GM19467 (cell line): ENCODE measurements around the gene DNMT3A.

Source experiments
- ATAC-seq: cut with Tn5 transposase; IDR thresholded peaks from one replicate; pipeline ENCODE4 v1.9.1; 2021; ENCODE audit warnings: mild to moderate bottlenecking, moderate library complexity; ENCODE audit not compliant: unreplicated experiment

Gene DNMT3A

DNA sequence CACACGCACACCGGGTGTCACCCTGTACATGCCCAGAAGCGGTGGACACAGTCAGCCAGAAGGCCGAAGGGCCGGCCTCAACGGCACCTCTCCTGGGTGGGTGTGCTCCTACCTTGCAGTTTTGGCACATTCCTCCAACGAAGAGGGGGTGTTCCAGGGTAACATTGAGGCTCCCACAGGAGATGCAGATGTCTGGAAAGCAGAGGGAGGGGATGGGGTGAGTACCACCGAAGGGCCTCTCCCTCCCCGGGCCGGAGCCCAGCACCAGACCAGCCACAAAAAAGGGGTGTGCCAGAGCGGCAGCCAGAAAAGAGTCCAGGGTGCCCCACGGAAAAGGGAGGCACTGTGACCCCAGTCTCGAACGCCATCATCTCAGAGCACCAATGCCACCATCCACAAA lies 96.6 kb downstream of the DNMT3A start:
- no peak for ATAC-seq

DNA sequence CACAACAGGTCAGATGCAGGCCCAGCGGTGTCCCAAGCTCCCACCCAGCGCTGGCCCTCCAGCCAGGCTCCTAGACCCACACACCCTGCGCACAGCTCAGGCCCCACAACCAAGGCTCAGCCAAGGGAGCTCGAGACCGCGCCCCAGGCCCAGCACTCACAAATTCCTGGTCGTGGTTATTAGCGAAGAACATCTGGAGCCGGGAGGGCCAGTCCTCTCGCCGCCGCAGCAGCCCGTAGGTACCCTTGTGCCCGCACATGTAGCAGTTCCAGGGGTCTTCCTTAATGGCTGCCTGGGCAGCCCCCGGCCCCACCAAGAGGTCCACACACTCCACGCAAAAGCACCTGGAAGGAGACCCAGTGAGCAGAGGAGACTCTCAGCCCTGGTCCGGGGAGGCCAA lies 97.7 kb downstream of the DNMT3A start:
- ATAC-seq, result no peak

DNA sequence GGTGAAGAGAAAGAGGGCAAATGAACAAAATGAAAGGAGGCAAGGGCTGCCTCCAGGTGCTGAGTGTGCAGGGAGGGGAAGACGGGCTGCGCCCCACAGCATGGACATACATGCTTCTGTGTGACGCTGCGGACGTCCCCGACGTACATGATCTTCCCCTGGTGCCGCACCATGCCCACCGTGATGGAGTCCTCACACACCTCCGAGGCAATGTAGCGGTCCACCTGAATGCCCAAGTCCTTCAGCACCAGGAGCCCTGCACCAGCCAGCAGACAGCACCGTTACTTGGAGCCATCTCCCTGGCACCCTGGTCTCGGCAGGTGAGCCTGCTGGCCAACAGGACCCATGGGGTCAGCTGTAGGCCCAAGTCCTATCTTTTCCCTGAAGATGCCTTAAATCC lies 100.3 kb downstream of the DNMT3A start:
- no peak for ATAC-seq

DNA sequence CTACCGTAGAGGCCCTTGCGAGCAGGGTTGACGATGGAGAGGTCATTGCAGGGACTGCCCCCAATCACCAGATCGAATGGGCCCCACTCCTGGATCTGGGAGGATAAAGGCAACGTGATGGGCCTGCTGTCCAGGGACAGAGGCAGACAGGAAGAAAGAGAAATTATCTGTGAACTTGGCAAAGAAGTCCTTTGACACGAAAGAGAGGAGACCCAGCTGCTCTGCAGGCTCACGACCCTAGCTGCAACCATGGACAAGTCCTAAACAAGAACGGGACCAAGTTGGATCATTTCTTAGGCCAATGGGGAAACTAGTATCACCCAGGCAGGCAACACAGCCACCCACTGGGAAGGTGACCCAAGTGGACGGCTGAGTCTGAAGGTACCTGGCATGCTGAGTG lies 101.1 kb downstream of the DNMT3A start:
- ATAC-seq, result no peak

DNA sequence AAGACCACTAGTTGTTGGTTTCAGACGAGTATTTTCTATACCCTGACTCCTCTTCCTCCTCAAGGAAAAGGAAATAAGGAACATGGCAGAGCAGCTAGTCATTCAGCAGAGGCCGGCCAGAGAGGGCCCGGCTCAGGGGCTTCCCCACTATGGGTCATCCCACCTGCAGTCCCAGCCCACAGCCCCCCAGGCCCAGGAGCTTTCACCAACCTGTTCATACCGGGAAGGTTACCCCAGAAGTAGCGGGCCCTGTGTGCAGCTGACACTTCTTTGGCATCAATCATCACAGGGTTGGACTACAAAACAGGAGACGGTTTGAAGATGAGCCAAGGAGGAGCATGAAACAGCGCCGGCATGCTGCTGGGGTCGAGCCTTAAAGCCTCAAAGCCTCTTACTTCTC lies 102.8 kb downstream of the DNMT3A start:
- no peak for ATAC-seq

DNA sequence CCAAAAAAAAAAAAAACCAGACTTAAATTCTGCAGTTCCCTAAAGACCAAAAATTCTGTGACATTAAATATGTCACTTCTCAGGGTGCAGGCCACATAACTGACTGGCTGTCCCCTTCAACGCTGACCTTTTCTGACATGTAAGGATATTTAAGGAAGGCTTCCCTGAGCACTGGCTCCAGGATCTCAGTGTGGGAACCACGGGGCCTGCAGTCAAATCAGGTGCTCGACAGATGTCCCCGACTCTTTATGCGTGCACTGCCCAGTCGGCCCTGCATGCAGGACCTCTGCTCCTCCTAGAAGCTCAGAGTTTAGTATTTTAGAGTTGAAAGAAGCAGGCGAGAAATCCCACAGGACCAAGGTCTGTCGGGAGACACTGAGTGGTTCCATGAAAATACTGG lies 104.0 kb downstream of the DNMT3A start:
- ATAC-seq, result no peak

DNA sequence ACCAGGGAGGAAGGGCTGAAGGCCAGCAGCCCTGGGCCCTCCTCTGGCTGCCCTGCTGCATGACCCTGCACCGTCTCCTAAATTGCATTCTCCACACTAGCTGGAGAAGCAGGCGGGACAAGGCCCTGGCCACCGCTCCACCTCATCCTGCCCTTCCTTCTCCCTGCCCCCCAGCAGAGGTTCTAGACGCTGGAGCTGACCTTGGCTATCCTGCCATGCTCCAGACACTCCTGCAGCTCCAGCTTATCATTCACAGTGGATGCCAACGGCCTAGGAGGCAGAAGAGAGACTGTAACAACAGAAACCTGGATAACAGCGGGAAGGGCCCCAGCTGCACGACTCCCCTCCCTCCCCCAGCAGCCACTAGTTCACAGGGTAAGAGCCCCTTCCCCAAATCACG lies 105.0 kb downstream of the DNMT3A start:
- no peak for ATAC-seq

DNA sequence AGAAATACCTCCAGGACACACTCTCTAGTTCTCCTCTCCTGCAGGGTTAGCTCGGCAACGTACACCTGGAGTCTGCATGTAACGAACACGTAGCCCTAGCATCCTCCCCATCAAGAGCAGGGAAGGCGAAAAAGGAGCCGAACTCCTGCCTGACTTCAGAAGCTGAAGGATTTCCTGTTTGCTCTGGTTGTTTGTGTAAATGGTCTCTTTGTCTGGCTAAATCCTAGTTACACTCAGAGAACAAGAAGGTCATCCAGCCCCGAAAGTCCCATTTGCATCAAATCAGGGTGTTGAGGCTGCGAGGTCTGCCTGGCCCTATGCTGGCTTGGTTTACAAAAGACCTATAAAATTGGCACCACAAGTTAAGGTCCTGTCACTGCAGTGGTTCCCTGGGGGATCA lies 107.0 kb downstream of the DNMT3A start:
- no peak for ATAC-seq

DNA sequence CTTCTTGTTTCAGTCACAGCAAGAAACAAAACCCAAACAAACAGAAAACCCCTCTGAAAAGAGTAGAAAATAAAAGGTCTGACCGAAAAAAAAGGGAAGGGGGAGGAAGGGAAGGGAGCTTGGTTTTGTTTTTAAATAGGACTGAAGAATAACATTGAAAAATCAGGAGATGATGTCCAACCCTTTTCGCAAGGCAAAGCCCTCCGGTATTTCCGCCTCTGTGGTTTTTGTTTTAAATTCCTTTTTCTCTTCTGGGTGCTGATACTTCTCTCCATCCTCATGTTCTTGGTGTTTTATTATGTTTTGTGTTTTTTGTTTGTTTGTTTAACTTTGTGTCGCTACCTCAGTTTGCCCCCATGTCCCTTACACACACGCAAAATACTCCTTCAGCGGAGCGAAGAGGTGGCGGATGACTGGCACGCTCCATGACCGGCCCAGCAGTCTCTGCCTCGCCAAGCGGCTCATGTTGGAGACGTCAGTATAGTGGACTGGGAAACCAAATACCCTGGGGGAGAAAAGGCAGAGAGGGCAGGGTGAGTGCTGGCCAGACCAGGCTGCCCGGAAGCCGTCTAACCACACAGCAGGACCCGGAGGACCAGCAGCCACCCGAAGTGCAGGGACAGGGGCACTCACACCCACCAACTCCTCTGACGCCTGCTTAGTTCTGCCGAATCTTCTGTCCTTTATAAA lies 107.7 kb downstream of the DNMT3A start:
- no peak for ATAC-seq

DNA sequence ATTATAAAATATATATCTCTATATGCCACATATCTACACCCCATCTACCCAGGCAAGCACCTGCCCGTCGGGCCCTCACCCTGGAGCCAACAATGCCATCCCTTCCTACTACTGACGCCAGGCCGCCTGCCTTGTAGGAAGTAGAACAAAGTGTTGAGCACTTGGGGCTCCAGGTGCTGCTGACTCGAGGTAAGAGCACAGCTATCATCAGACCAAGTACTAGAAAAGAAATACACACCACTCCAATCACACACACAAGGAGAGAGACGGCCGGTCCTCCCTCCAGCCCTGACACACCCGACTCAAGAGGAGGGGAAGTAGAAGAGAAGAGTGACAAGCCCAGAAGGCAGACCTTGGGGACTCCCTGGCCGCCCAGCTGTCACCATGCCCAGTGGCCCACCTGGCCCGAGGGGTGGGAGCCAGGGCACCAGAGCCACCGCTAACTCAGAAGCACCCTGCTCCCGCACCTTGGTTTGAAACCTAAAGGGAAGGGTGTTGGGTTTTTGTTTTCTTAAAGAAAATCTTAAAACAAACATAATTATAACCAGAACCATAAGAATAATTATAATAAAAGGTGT lies 109.4 kb downstream of the DNMT3A start:
- ATAC-seq, result no peak

DNA sequence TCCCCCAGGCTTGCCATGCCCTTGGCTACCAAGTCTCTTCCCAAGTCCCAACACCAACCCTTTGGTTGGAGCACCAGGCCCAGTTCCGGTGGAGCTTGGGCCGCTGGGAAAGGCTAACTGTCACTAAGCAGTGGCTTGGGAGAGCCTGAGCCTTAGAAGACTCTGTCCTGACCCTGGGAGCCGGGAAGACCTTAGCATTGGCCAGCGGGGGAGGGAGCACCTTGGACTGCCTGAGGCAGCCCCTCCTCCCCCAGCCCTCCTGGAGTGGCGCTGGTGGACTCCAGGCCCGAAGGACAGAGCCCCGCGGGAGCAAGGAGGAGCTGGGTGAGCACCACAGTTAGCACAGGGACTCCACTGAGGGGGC lies 110.8 kb downstream of the DNMT3A start:
- ATAC-seq, result no peak

DNA sequence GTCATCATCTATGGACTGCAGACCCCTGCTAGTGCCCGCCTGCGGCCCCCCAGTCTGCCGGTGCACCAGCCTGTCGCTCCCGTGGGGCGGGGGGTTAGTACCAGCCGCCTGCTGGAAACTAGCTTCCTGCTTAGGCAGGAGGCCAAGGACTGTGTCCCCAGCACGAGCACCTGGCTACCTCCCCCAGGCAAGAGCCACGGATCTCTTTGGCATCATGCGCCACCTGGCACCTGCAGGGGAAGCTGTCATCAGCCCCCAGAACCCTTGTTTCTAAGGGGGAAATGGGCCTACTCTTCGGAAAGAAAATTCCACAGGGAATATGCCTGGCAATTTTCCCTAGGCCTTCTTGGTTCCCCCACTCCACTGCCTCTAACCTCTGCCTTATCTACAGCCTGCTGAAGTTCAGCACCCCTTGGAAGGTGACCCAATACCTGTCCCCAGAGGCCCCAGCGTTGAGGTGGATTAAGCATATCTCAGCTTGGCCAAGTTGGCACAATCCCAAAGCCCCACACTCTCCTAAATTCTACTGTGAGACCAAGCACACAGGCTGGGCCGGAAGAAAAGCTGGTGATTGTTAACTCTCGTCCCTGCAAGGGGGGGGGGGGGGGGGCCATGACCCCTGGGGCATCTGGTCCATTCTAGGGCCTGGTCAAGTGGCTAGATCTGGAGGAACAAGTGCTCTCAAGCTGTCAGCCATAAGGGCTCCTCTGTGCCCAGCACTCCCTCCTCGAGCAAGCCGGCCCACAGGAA lies 111.4 kb downstream of the DNMT3A start:
- no peak for ATAC-seq

DNA sequence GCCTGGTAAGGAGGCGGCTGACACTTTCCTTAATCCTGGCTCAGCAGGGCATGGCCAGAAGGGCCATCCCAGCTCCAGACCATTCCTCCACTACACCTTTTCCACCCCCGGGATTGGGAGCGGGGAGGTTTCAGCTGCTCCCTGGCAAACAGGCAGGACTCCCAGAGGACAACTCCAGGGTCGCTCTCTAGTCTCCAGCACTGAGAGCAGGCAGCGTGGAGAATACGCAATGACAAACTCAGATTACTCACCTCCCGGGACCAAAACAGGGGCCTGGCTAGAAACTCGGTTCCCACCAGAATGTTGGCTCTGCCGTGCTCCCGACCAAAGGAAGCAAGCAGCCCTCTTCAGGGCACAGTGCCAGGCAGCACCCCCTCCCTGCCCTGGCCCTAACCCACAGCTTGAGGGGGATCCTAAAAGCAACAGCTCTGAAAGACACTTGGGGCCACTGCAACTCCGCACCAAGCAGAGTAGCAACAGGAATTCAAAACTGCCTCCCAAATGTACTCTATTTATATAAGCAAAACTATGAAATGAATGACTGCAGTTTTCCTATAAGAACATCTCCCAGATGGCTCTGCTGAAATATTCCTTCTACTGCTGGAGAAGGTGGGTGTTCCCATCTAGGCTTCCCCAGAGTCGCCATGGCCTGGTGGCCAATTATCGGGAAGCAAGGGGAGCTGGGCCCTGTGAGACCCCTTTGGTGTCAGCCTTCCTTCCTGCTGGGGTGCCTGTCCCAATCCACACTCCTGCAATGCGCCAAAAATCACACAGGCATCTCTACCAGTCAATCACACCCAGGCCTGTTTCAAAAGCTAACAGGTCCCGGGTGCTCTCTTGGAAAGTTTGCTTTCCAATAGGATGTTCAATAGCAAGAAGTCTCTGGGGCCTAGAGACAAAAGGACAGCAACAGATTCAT lies 112.2 kb downstream of the DNMT3A start:
- ATAC-seq, result no peak

DNA sequence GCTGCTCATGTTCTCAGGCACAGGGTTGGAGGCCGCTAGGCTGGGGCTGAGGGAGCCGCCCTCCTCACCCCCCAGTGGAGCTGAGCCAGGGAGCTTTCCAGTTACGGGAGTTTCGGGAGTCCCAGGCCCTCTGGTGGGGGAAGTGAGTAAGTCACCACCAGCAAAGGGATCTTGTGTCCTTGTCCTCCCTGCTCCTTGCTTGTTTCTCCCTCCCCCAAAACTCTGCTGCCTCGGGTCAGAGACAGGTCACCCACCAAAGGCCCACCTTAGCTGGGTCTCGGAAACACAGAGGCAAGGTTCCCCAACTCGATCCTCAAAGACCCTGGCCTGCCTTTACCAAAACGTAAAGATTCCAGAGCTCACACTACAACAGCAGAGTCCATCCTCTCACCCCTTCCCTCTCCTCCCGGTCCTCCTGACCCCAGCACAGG lies 112.9 kb downstream of the DNMT3A start:
- ATAC-seq, result no peak

DNA sequence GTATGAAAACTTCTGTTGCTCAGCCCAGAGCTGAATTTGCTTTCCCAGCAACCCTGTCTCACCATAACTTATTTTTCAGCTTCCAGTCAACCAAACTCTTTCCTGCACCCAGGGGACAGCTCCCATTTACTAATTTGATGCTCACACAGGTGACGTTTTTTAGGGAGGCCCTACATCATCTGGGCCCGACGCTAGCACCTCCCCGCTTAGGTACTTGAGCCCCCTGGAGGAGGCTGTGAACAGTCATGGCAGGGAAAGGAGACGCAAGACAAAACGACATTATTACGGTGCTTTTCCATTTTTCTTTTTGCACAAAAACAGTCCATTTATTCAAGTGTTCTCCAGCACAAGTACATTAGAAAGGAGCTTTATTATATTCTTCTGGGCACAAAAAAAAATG lies 114.1 kb downstream of the DNMT3A start:
- no peak for ATAC-seq

DNA sequence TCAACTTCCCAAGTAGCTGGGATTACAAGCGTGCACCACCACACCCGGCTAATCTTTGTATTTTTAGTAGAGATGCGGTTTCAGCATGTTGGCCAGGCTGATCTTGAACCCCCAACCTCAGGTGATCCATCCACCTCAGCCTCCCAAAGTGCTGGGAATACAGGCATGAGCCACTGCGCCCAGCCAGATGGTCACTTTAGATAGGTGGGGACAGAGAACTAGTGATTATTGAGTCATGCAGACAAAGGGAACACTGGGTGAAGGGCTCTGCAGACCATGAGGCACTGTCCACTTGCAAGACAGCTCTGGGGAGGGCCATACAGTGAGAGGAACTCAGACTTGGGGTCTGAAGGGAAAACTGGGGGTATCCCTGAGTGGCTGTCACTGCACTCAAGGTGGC lies 114.9 kb downstream of the DNMT3A start:
- no peak for ATAC-seq

DNA sequence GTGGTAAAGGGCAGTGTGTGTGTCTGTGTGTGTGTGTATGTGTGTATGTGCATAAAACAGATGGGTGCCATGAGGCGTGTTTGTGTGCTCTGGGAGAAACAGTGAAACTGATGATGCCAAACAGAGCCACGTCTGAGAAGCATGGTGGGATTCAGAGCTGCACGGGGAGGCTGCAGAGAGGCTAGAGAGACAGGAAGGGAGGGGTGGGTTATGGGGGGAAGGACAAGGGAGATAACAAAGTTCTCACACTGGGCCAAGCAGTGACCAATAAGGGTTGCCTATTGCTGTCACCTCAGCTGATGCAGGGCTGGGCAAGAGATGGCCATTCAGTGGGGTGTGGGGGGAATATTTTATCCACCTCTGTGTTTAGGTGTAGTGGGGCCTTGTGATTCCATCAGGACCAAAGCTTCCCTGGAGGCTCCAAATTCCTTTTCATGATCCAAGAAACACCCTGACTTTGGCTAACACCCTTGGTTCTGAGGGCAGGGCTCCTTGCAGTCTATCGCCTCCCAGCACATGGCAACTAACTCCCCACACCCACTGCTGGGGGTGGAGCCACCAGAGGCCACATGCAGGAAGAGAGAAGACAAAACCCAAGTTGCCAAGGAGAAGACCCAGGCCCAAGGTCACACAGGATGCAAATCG lies 119.1 kb downstream of the DNMT3A start:
- ATAC-seq, result no peak

DNA sequence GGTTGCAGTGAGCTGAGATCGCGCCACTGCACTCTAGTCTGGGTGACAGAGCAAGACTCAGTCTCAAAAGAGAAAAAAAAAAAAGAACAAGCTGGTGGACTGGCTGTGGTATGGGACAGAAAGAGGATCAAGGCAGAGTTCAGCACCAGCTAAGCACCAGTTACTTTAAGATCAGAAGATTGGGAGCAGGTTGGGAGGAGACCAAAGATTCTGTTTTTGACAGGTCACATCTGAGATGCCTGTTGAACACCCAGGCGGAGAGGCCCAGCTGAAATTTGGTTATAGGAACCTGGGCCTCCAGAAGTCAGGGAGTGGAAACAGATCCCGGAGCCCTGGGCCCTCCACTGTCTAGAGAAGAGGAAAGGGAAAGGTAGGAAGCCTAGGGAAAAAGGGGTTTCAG lies 120.1 kb downstream of the DNMT3A start:
- no peak for ATAC-seq

DNA sequence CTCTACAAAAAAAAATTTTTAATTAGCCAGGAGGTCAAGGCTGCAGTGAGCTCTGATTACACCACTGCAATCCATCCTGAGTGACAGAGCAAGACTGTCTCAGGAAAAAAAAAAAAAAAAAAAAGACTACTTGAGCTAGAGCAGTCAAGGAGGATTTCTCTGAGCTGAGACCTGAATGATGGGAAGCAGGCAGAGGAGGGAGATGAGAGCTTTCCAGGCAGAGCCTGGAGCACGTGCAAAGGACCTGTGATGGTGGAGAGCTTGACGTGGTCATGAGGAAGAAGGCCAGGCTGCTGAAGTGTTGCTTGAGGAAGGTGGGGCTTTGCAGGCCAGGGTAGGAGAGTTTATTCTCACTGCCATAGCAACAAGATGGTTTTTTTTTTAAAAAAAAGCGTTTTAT lies 121.4 kb downstream of the DNMT3A start:
- no peak for ATAC-seq

DNA sequence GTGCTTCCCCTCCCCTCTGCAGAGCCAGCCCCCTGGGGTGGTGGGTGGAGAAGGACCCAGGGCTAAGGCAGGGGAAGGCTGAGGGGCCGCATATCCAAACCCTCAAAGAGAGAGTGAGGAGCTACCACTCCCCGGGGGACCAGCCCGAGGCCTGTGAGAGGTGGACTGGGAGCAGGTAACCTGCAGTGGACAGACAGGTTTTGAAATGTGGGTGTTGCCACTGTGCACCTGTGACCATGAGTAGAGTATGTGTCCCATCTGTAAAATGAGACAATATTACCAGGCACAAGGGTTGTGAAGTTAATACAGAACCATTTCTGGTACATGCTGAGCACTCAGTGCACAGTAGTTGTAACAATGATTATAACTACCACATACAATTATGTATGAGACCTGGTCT lies 122.1 kb downstream of the DNMT3A start:
- ATAC-seq, result no peak

DNA sequence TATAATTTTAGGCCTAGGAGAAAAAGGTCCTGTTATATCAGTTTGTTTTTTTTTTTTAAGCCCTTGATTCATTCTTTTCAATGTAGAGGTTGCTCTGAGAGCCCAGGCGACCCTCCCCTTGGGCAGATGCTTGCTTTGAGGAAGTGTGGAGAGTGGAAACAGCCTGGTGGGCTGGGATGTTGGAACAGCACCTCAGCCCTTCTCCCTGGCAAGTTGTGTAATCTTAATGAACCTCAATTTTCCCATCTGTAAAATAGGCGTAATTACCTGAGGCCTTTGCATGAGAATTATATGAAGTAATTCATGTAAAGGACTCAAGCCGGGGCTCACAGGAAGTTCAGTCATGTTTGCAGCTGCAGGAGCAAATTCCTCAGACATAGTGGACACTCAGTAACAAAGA lies 123.6 kb downstream of the DNMT3A start:
- no peak for ATAC-seq
